ENCODE measurements around the gene MAPK10. TPM values are rescaled to one million over a fixed set of nuclear protein-coding genes. Genes with fewer than 3 reads are reported as not detected.
"Not testable (repeated sequence)": the region's sequence is repeated elsewhere in the genome, so short reads cannot be mapped to it uniquely, and the experiment has no call there.

MAPK10 gene
- total RNA-seq, 2 experiments from 2014 or later = 0.28 to 0.36 TPM

- no peaks in the 10 kb centered on the region for H3K36me3 Mint-ChIP-seq (ENCODE audit: low read depth)
- H3K4me1 Mint-ChIP-seq (ENCODE audit: low read depth) = no peaks in the 10 kb centered on the region
- H3K4me3 ChIP-seq (ENCODE audit: low read length) = no peak overlapping the region
- no peaks in the 10 kb centered on the region for H3K9me3 Mint-ChIP-seq
- POLR2A ChIA-PET = no interaction called here
- H3K27ac ChIP-seq (ENCODE audit: low read depth in 1 of 2, low read length in 2 of 2) = no peak overlapping the region
- CTCF ChIA-PET = no interaction called here
- H3K27me3 ChIP-seq (ENCODE audit: control insufficient read depth in 1 of 2, insufficient read depth in 2 of 2, low read length in 2 of 2) = no peaks in the 10 kb centered on the region
- no peak for TF ChIP-seq CTCF (IDR thresholded peaks at IDR 0.05)
- H3K9me3 ChIP-seq (ENCODE audit: control insufficient read depth in 1 of 2, insufficient read depth in 1 of 2, low read length in 2 of 2) = no peaks in the 10 kb centered on the region
- intact Hi-C loops (cut with DNase I, micrococcal nuclease) = no loop called here
- no peak overlapping the region for H3K4me3 Mint-ChIP-seq
- DNase-seq = no peak
- H3K27ac Mint-ChIP-seq = no peak overlapping the region
- no peaks in the 10 kb centered on the region for H3K36me3 ChIP-seq (ENCODE audit: insufficient read depth, low read length)
- ATAC-seq (ENCODE audit: poor library complexity) = no peak
- no peaks in the 10 kb centered on the region for H3K4me1 ChIP-seq (ENCODE audit: insufficient read depth, low read length)
- H3K27me3 Mint-ChIP-seq = no peaks in the 10 kb centered on the region
Measured at GRCh38 chr4:85965529-85965928, 394.3 kb downstream of the MAPK10 start.

- CTCF ChIA-PET; DNase-seq; H3K9me3 ChIP-seq (ENCODE audit: control insufficient read depth in 1 of 2, insufficient read depth in 1 of 2, low read length in 2 of 2); intact Hi-C loops (cut with DNase I, micrococcal nuclease); H3K27me3 Mint-ChIP-seq; H3K9me3 Mint-ChIP-seq; H3K4me3 ChIP-seq (ENCODE audit: low read length); H3K27ac ChIP-seq (ENCODE audit: low read depth in 1 of 2, low read length in 2 of 2); ATAC-seq (ENCODE audit: poor library complexity); H3K4me1 Mint-ChIP-seq (ENCODE audit: low read depth); H3K36me3 Mint-ChIP-seq (ENCODE audit: low read depth); POLR2A ChIA-PET; H3K36me3 ChIP-seq (ENCODE audit: insufficient read depth, low read length); H3K27me3 ChIP-seq (ENCODE audit: control insufficient read depth in 1 of 2, insufficient read depth in 2 of 2, low read length in 2 of 2); H3K27ac Mint-ChIP-seq; H3K4me1 ChIP-seq (ENCODE audit: insufficient read depth, low read length); H3K4me3 Mint-ChIP-seq: not testable (repeated sequence)
Measured at GRCh38 chr4:85965017-85965416, 394.8 kb downstream of the MAPK10 start.

GRCh38 chr4:85964298-85964697 lies 395.6 kb downstream of the MAPK10 start:
- H3K9me3 Mint-ChIP-seq = no peaks in the 10 kb centered on the region
- no peaks in the 10 kb centered on the region for H3K36me3 ChIP-seq (ENCODE audit: insufficient read depth, low read length)
- TF ChIP-seq CTCF (IDR thresholded peaks at IDR 0.05) = no peak
- no peak overlapping the region for H3K27ac ChIP-seq (ENCODE audit: low read depth in 1 of 2, low read length in 2 of 2)
- no peaks in the 10 kb centered on the region for H3K27me3 Mint-ChIP-seq
- CTCF ChIA-PET = no interaction called here
- ATAC-seq (ENCODE audit: poor library complexity) (no peak), DNase-seq (no peak)
- H3K36me3 Mint-ChIP-seq (ENCODE audit: low read depth) = no peaks in the 10 kb centered on the region
- intact Hi-C loops (cut with DNase I, micrococcal nuclease) = no loop called here
- no peaks in the 10 kb centered on the region for H3K9me3 ChIP-seq (ENCODE audit: control insufficient read depth in 1 of 2, insufficient read depth in 1 of 2, low read length in 2 of 2)
- no peak overlapping the region for H3K27ac Mint-ChIP-seq
- no peaks in the 10 kb centered on the region for H3K4me1 Mint-ChIP-seq (ENCODE audit: low read depth)
- no peak overlapping the region for H3K4me3 ChIP-seq (ENCODE audit: low read length)
- H3K4me3 Mint-ChIP-seq = no peak overlapping the region
- H3K27me3 ChIP-seq (ENCODE audit: control insufficient read depth in 1 of 2, insufficient read depth in 2 of 2, low read length in 2 of 2) = no peaks in the 10 kb centered on the region
- no peaks in the 10 kb centered on the region for H3K4me1 ChIP-seq (ENCODE audit: insufficient read depth, low read length)
- POLR2A ChIA-PET = no interaction called here

- CTCF ChIA-PET = no interaction called here
Measured at GRCh38 chr4:85963231-85963630, 396.6 kb downstream of the MAPK10 start.

More at GRCh38 chr4:85963231-85963630, 396.6 kb downstream of the MAPK10 start:
- DNase-seq (no peak), ATAC-seq (ENCODE audit: poor library complexity) (no peak)
- Histone ChIP-seq H3K27ac (ENCODE audit: low read depth in 1 of 2, low read length in 2 of 2) (no peak overlapping the region), H3K4me1 (ENCODE audit: insufficient read depth, low read length) (no peaks in the 10 kb centered on the region), H3K4me3 (ENCODE audit: low read length) (no peak overlapping the region), H3K9me3 (ENCODE audit: control insufficient read depth in 1 of 2, insufficient read depth in 1 of 2, low read length in 2 of 2) (no peaks in the 10 kb centered on the region), H3K36me3 (ENCODE audit: insufficient read depth, low read length) (no peaks in the 10 kb centered on the region), H3K27me3 (ENCODE audit: control insufficient read depth in 1 of 2, insufficient read depth in 2 of 2, low read length in 2 of 2) (no peaks in the 10 kb centered on the region)
- no peak overlapping the region for H3K27ac Mint-ChIP-seq
- POLR2A ChIA-PET = no interaction called here
- TF ChIP-seq CTCF (IDR thresholded peaks at IDR 0.05) = no peak
- no peaks in the 10 kb centered on the region for H3K27me3 Mint-ChIP-seq
- intact Hi-C loops (cut with DNase I, micrococcal nuclease) = no loop called here
- H3K9me3 Mint-ChIP-seq = no peaks in the 10 kb centered on the region
- H3K36me3 Mint-ChIP-seq (ENCODE audit: low read depth) = no peaks in the 10 kb centered on the region
- no peaks in the 10 kb centered on the region for H3K4me1 Mint-ChIP-seq (ENCODE audit: low read depth)
- H3K4me3 Mint-ChIP-seq = no peak overlapping the region
